K562 (cell line): ENCODE data around the gene SNX25. TPM values are rescaled to one million over a fixed set of nuclear protein-coding genes. Genes with fewer than 3 reads are reported as not detected.

Source experiments
- BCOR ChIP-seq: fragments of 450-650 bp; IDR thresholded peaks from 2 replicates; pipeline ENCODE4 v1.6.1; 2016
- MAZ ChIP-seq, 2 experiments: fragments of 450-650 bp in 1 of 2; sonication (generic) in 1 of 2; formaldehyde crosslinking; IDR thresholded peaks in 1 of 2; conservative IDR thresholded peaks in 1 of 2; 2 replicates each; pipeline versions ENCODE4 v1.4.0 to v1.5.0; 2020; ENCODE audit warnings: mild to moderate bottlenecking in 1 of 2, missing genetic modification reagents in 1 of 2
- MBD2 ChIP-seq: sonication (generic); IDR thresholded peaks from 2 replicates; pipeline ENCODE4 v1.6.1; 2016; ENCODE audit warnings: low read depth, borderline replicate concordance
- MTA2 ChIP-seq: fragments of 450-650 bp; IDR thresholded peaks from 2 replicates; pipeline ENCODE4 v1.6.1; 2016; ENCODE audit warnings: low read depth
- NR2C2 ChIP-seq, 2 experiments: fragments of 200-800 bp in 1 of 2; sonication (Bioruptor generic) in 1 of 2; sonication (generic) in 1 of 2; formaldehyde crosslinking in 1 of 2; IDR thresholded peaks; 2 replicates each; pipeline versions ENCODE4 v1.6.1 to v1.8.0; 2016 to 2022; ENCODE audit warnings: mild to moderate bottlenecking in 1 of 2, missing compliant biosample characterization in 1 of 2, missing genetic modification characterization in 1 of 2, missing genetic modification reagents in 1 of 2
- YBX1 ChIP-seq: fragments of 450-650 bp; IDR thresholded peaks from 2 replicates; pipeline ENCODE4 v1.7.1; 2016; ENCODE audit warnings: mild to moderate bottlenecking
- ZFPM2 ChIP-seq: fragments of 250-450 bp; sonication (Bioruptor Pico); IDR thresholded peaks from 2 replicates; pipeline ENCODE4 v1.5.1; 2022; ENCODE audit warnings: mild to moderate bottlenecking
- ZNF217 ChIP-seq: sonication (generic); formaldehyde crosslinking; IDR thresholded peaks from 2 replicates; pipeline ENCODE4 v1.8.0; 2022; ENCODE audit warnings: mild to moderate bottlenecking, missing genetic modification reagents
- ZZZ3 ChIP-seq: fragments of 450-650 bp; IDR thresholded peaks from 2 replicates; pipeline ENCODE4 v1.6.1; 2016; ENCODE audit warnings: antibody characterized with exemption, mild to moderate bottlenecking, moderate library complexity
- polyA plus RNA-seq, 8 experiments: library from polyadenylated mRNA; depleted of rRNA in 4 of 8; stranded (reverse) in 5 of 8; unstranded in 3 of 8; fragments of >200 nt; fragmentation: Nextera tagmentation in 2 of 8; fragmentation: Illumina TruSeq in 1 of 8; extraction: Ambion mirVana in 2 of 8; extraction: Trizol in 1 of 8; gene quantifications; 2 replicates each; pipeline versions ENCODE4 v1.2.1 to v1.2.3, GENCODE V29; 2011 to 2014; ENCODE audit warnings: inconsistent platforms in 1 of 8, missing spikeins in 1 of 8
- total RNA-seq, 7 experiments: library from RNA; depleted of rRNA in 6 of 7; stranded (reverse); fragments of >200 nt in 6 of 7; fragmentation: Illumina TruSeq in 2 of 7; extraction: Trizol in 2 of 7; gene quantifications; 2 replicates each; pipeline versions ENCODE4 v1.2.1 to v1.2.3, GENCODE V29; 2011 to 2021; ENCODE audit warnings: low replicate concordance in 1 of 7
- TF ChIP-seq, protein P1 (sequence below): fragments of 250-450 bp; sonication (Bioruptor Pico); IDR thresholded peaks from 2 replicates; pipeline ENCODE4 v1.8.0; 2021; ENCODE audit warnings: moderate library complexity, mild to moderate bottlenecking, inconsistent platforms
- TF ChIP-seq, protein P2 (sequence below): fragments of 250-450 bp; sonication (Bioruptor Pico); IDR thresholded peaks from 2 replicates; pipeline ENCODE4 v1.4.0; 2020; ENCODE audit warnings: mild to moderate bottlenecking
- TF ChIP-seq, protein P3 (sequence below): sonication (generic); formaldehyde crosslinking; IDR thresholded peaks from 2 replicates; pipeline ENCODE4 v1.8.0; 2022; ENCODE audit warnings: mild to moderate bottlenecking, missing genetic modification reagents
- TF ChIP-seq, protein P4 (sequence below), 2 experiments: fragments of 450-650 bp in 1 of 2; IDR thresholded peaks; 2 replicates each; pipeline ENCODE4 v1.6.1; 2011 to 2017; ENCODE audit warnings: low read depth in 2 of 2, antibody characterized with exemption in 1 of 2, borderline replicate concordance in 1 of 2, low read length in 1 of 2, mild to moderate bottlenecking in 1 of 2, mixed read lengths in 1 of 2; ENCODE audit not compliant: control insufficient read depth in 1 of 2
- TF ChIP-seq, protein P5 (sequence below): fragments of 250-450 bp; sonication (Bioruptor Pico); IDR thresholded peaks from 2 replicates; pipeline ENCODE4 v1.5.0; 2021; ENCODE audit warnings: mild to moderate bottlenecking, borderline replicate concordance
- TF ChIP-seq, protein P6 (sequence below): fragments of 200-800 bp; sonication (Bioruptor generic); IDR thresholded peaks from 2 replicates; pipeline ENCODE4 v1.6.1; 2017; ENCODE audit warnings: missing genetic modification characterization, missing compliant biosample characterization

SNX25 gene
- total and polyA plus RNA-seq, 9 of the 15 experiments (the other 6 are each of a cell fraction or from before 2014, with no cell fraction given), result 2.5 to 23.4 (median 13.3) TPM

DNA sequence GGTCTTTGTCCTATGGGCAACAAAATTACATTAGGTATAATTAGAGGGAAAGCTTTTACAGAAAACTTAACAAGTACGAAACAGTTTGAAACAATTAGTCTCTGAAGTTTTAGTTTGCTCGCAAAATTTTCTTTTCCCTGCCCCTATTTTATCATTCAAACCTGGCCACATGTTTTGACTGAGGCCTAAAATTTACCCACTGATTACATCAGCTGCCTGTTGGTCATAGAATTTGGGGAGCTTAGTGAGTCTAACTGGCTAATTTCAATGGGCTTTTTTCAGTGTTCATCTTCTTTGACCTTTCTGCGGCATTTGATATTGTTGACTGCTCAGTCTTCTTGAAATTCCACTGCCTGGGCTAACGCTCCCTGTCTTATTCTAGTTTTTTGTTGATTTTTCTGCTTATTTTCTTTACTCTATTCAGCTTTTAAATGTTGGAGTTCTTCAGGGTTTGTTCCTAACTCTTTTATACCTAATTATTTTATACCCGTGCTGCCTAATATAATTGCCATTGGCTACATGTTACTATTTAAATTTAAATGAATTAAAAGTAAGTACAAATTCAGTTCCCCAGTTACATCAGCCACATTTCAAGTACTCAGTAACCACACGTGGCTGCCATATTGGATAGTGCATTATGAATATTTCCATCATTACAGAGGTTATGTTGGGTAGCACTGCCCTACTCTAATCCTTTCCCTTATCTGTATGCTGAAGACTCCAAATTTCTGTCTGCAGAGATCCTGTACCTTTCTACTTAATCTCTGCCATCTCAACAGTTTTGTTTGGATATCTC, 87.5 kb downstream of the SNX25 start (continued):
- TF ChIP-seq, protein P1, sequence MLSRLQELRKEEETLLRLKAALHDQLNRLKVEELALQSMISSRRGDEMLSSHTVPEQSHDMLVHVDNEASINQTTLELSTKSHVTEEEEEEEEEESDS (CRISPR knock-in tag), result no peak
- TF ChIP-seq, protein P2, sequence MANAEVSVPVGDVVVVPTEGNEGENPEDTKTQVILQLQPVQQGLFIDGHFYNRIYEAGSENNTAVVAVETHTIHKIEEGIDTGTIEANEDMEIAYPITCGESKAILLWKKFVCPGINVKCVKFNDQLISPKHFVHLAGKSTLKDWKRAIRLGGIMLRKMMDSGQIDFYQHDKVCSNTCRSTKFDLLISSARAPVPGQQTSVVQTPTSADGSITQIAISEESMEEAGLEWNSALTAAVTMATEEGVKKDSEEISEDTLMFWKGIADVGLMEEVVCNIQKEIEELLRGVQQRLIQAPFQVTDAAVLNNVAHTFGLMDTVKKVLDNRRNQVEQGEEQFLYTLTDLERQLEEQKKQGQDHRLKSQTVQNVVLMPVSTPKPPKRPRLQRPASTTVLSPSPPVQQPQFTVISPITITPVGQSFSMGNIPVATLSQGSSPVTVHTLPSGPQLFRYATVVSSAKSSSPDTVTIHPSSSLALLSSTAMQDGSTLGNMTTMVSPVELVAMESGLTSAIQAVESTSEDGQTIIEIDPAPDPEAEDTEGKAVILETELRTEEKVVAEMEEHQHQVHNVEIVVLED (CRISPR knock-in tag), result 0 out of 2 replicates have a peak, but pooled peaks have one; percentile 8
- TF ChIP-seq, protein P3, sequence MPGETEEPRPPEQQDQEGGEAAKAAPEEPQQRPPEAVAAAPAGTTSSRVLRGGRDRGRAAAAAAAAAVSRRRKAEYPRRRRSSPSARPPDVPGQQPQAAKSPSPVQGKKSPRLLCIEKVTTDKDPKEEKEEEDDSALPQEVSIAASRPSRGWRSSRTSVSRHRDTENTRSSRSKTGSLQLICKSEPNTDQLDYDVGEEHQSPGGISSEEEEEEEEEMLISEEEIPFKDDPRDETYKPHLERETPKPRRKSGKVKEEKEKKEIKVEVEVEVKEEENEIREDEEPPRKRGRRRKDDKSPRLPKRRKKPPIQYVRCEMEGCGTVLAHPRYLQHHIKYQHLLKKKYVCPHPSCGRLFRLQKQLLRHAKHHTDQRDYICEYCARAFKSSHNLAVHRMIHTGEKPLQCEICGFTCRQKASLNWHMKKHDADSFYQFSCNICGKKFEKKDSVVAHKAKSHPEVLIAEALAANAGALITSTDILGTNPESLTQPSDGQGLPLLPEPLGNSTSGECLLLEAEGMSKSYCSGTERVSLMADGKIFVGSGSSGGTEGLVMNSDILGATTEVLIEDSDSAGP (CRISPR knock-in tag), result no peak
- TF ChIP-seq ZZZ3, result no peak
- no peak for TF ChIP-seq BCOR
- no peak for TF ChIP-seq ZNF217
- TF ChIP-seq, protein P4, sequence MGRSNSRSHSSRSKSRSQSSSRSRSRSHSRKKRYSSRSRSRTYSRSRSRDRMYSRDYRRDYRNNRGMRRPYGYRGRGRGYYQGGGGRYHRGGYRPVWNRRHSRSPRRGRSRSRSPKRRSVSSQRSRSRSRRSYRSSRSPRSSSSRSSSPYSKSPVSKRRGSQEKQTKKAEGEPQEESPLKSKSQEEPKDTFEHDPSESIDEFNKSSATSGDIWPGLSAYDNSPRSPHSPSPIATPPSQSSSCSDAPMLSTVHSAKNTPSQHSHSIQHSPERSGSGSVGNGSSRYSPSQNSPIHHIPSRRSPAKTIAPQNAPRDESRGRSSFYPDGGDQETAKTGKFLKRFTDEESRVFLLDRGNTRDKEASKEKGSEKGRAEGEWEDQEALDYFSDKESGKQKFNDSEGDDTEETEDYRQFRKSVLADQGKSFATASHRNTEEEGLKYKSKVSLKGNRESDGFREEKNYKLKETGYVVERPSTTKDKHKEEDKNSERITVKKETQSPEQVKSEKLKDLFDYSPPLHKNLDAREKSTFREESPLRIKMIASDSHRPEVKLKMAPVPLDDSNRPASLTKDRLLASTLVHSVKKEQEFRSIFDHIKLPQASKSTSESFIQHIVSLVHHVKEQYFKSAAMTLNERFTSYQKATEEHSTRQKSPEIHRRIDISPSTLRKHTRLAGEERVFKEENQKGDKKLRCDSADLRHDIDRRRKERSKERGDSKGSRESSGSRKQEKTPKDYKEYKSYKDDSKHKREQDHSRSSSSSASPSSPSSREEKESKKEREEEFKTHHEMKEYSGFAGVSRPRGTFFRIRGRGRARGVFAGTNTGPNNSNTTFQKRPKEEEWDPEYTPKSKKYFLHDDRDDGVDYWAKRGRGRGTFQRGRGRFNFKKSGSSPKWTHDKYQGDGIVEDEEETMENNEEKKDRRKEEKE (IDR thresholded peaks at IDR 0.05; ENCODE audit: borderline replicate concordance in 1 of 2, control insufficient read depth in 1 of 2, low read depth in 2 of 2, low read length in 1 of 2), result no peak
- TF ChIP-seq MBD2, result no peak
- 0 out of 4 replicates have a peak, but pooled peaks of 1 of the 2 experiments have one; percentile 28 for TF ChIP-seq MAZ (CRISPR knock-in tag; conservative IDR thresholded peaks at IDR 0.05 in 1 of 2, IDR thresholded peaks at IDR 0.05 in 1 of 2)
- no peak for TF ChIP-seq YBX1
- TF ChIP-seq, protein P5, sequence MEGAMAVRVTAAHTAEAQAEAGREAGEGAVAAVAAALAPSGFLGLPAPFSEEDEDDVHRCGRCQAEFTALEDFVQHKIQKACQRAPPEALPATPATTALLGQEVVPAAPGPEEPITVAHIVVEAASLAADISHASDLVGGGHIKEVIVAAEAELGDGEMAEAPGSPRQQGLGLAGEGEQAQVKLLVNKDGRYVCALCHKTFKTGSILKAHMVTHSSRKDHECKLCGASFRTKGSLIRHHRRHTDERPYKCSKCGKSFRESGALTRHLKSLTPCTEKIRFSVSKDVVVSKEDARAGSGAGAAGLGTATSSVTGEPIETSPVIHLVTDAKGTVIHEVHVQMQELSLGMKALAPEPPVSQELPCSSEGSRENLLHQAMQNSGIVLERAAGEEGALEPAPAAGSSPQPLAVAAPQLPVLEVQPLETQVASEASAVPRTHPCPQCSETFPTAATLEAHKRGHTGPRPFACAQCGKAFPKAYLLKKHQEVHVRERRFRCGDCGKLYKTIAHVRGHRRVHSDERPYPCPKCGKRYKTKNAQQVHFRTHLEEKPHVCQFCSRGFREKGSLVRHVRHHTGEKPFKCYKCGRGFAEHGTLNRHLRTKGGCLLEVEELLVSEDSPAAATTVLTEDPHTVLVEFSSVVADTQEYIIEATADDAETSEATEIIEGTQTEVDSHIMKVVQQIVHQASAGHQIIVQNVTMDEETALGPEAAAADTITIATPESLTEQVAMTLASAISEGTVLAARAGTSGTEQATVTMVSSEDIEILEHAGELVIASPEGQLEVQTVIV (CRISPR knock-in tag), result no peak
- TF ChIP-seq NR2C2 (CRISPR knock-in tag; IDR thresholded peaks at IDR 0.05), result no peak
- TF ChIP-seq NR2C2 (tag; IDR thresholded peaks at IDR 0.05), result peak; percentile 52; the same call in 1 of the 2 replicates
- no peak for TF ChIP-seq MTA2
- TF ChIP-seq ZFPM2 (CRISPR knock-in tag), result no peak
- TF ChIP-seq, protein P6, sequence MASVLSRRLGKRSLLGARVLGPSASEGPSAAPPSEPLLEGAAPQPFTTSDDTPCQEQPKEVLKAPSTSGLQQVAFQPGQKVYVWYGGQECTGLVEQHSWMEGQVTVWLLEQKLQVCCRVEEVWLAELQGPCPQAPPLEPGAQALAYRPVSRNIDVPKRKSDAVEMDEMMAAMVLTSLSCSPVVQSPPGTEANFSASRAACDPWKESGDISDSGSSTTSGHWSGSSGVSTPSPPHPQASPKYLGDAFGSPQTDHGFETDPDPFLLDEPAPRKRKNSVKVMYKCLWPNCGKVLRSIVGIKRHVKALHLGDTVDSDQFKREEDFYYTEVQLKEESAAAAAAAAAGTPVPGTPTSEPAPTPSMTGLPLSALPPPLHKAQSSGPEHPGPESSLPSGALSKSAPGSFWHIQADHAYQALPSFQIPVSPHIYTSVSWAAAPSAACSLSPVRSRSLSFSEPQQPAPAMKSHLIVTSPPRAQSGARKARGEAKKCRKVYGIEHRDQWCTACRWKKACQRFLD (CRISPR knock-in tag), result 0 out of 2 replicates have a peak, but pooled peaks have one; percentile 25
